Mucosa of stomach (tissue), 1 donor: ENCODE measurements around the gene INS.
"Not testable (repeated sequence)": the region's sequence is repeated elsewhere in the genome, so short reads cannot be mapped to it uniquely, and the experiment has no call there.

Experiments
- H3K27me3 ChIP-seq: one replicate; pipeline ENCODE4 v1.7.0; 2013; ENCODE audit warnings: mild to moderate bottlenecking, low read length; ENCODE audit not compliant: control insufficient read depth, insufficient read depth
- H3K36me3 ChIP-seq: one replicate; pipeline ENCODE4 v1.7.0; 2013; ENCODE audit warnings: low read length; ENCODE audit not compliant: control insufficient read depth, insufficient read depth
- H3K4me1 ChIP-seq: one replicate; pipeline ENCODE4 v1.7.0; 2013; ENCODE audit warnings: mild to moderate bottlenecking, low read length; ENCODE audit not compliant: control insufficient read depth, insufficient read depth
- H3K4me3 ChIP-seq: one replicate; pipeline ENCODE4 v1.7.0; 2013; ENCODE audit warnings: low read length
- H3K9ac ChIP-seq: one replicate; pipeline ENCODE4 v1.7.0; 2013; ENCODE audit warnings: mild to moderate bottlenecking, low read length, moderate library complexity
- H3K9me3 ChIP-seq: one replicate; pipeline ENCODE4 v1.7.0; 2013; ENCODE audit warnings: mild to moderate bottlenecking, low read length, moderate library complexity; ENCODE audit not compliant: control insufficient read depth
- donor health status: Pancreatic carcinoma.

The INS gene

GRCh38 chr11:2195756-2196088, 34.7 kb upstream of the INS start:
- H3K4me1 ChIP-seq: peaks cover 18% of the 10 kb centered on the region
- H3K4me3 ChIP-seq: no peak overlapping the region
- H3K9me3 ChIP-seq: no peaks in the 10 kb centered on the region
- peaks cover 29% of the 10 kb centered on the region for H3K27me3 ChIP-seq
- no peaks in the 10 kb centered on the region for H3K36me3 ChIP-seq
- no peak overlapping the region for H3K9ac ChIP-seq

- H3K9me3 ChIP-seq: no peaks in the 10 kb centered on the region
- H3K4me1 ChIP-seq: peaks cover 18% of the 10 kb centered on the region
- H3K4me3 ChIP-seq: no peak overlapping the region
- H3K27me3 ChIP-seq: peaks cover 35% of the 10 kb centered on the region
- H3K9ac ChIP-seq: no peak overlapping the region
- no peaks in the 10 kb centered on the region for H3K36me3 ChIP-seq
These were observed 34.1 kb upstream of the INS start for GRCh38 chr11:2194877-2195755.

- not testable (repeated sequence) for H3K9ac ChIP-seq, H3K36me3 ChIP-seq, H3K4me3 ChIP-seq, H3K9me3 ChIP-seq
- Histone ChIP-seq H3K27me3 (peaks cover 38% of the 10 kb centered on the region), H3K4me1 (peaks cover 18% of the 10 kb centered on the region)
These were observed 33.0 kb upstream of the INS start for GRCh38 chr11:2193888-2194595.

- H3K4me3 ChIP-seq: no peak overlapping the region
- no peak overlapping the region for H3K9ac ChIP-seq
- H3K27me3 ChIP-seq: peaks cover 38% of the 10 kb centered on the region
- H3K36me3 ChIP-seq: no peaks in the 10 kb centered on the region
- peaks cover 18% of the 10 kb centered on the region for H3K4me1 ChIP-seq
- H3K9me3 ChIP-seq: no peaks in the 10 kb centered on the region
These were observed 32.3 kb upstream of the INS start for GRCh38 chr11:2193099-2193887.

- Histone ChIP-seq H3K9ac (no peak overlapping the region), H3K36me3 (no peaks in the 10 kb centered on the region), H3K4me3 (no peak overlapping the region), H3K9me3 (no peaks in the 10 kb centered on the region), H3K27me3 (peaks cover 45% of the 10 kb centered on the region), H3K4me1 (peaks cover 17% of the 10 kb centered on the region)
These were observed 31.4 kb upstream of the INS start for GRCh38 chr11:2192435-2192834.

- peaks cover 48% of the 10 kb centered on the region for H3K27me3 ChIP-seq
- no peak overlapping the region for H3K4me3 ChIP-seq
- peaks cover 11% of the 10 kb centered on the region for H3K4me1 ChIP-seq
- H3K36me3 ChIP-seq: no peaks in the 10 kb centered on the region
- no peak overlapping the region for H3K9ac ChIP-seq
- H3K9me3 ChIP-seq: no peaks in the 10 kb centered on the region
These were observed 30.9 kb upstream of the INS start for GRCh38 chr11:2191883-2192282.

- Histone ChIP-seq H3K27me3 (peaks cover 48% of the 10 kb centered on the region), H3K4me3 (no peak overlapping the region), H3K36me3 (no peaks in the 10 kb centered on the region), H3K4me1 (peaks cover 14% of the 10 kb centered on the region), H3K9ac (no peak overlapping the region), H3K9me3 (no peaks in the 10 kb centered on the region)
These were observed 29.9 kb upstream of the INS start for GRCh38 chr11:2190657-2191471.

GRCh38 chr11:2189938-2190656, 29.1 kb upstream of the INS start:
- Histone ChIP-seq H3K4me3 (no peak overlapping the region), H3K27me3 (peaks cover 48% of the 10 kb centered on the region), H3K9ac (no peak overlapping the region), H3K4me1 (peaks cover 14% of the 10 kb centered on the region), H3K36me3 (no peaks in the 10 kb centered on the region), H3K9me3 (no peaks in the 10 kb centered on the region)

GRCh38 chr11:2188745-2189144, 27.7 kb upstream of the INS start:
- no peak overlapping the region for H3K9ac ChIP-seq
- peaks cover 9% of the 10 kb centered on the region for H3K4me1 ChIP-seq
- no peak overlapping the region for H3K4me3 ChIP-seq
- peaks cover 48% of the 10 kb centered on the region for H3K27me3 ChIP-seq
- H3K9me3 ChIP-seq: no peaks in the 10 kb centered on the region
- H3K36me3 ChIP-seq: no peaks in the 10 kb centered on the region

- Histone ChIP-seq H3K27me3 (peaks cover 43% of the 10 kb centered on the region), H3K4me1 (peaks cover 3% of the 10 kb centered on the region), H3K9ac (no peak overlapping the region), H3K36me3 (no peaks in the 10 kb centered on the region), H3K9me3 (no peaks in the 10 kb centered on the region), H3K4me3 (no peak overlapping the region)
These were observed 26.3 kb upstream of the INS start for GRCh38 chr11:2187280-2187707.

GRCh38 chr11:2186669-2187279, 25.8 kb upstream of the INS start:
- no peaks in the 10 kb centered on the region for H3K9me3 ChIP-seq
- peaks cover 3% of the 10 kb centered on the region for H3K4me1 ChIP-seq
- H3K4me3 ChIP-seq: no peak overlapping the region
- H3K36me3 ChIP-seq: no peaks in the 10 kb centered on the region
- H3K27me3 ChIP-seq: peaks cover 42% of the 10 kb centered on the region
- no peak overlapping the region for H3K9ac ChIP-seq
